Inflammatory macrophage treated with lipopolysaccharide for 1 hour (primary cell): ENCODE measurements around the gene NIM1K.
"Not testable (repeated sequence)": the region's sequence is repeated elsewhere in the genome, so short reads cannot be mapped to it uniquely, and the experiment has no call there.

ENCODE experiments used
- DNase-seq, 2 donors: peaks; one replicate each; pipeline ENCODE4 v3.0.0-alpha.2; 2020 to 2022

The NIM1K gene

GRCh38 chr5:43191740-43192557 lies at the start of gene NIM1K:
TSS of gene NIM1K (plus strand) at chr5:43192225. CDS start at chr5:43245776, 53,551 bp downstream.
- peak; percentile 17 to 25 for DNase-seq

GRCh38 chr5:43145071-43145470 lies 47.0 kb upstream of the NIM1K start:
- no peak for DNase-seq

- no peak for DNase-seq
Measured at GRCh38 chr5:43146958-43147357, 45.1 kb upstream of the NIM1K start.

GRCh38 chr5:43148417-43148816 lies 43.6 kb upstream of the NIM1K start:
- DNase-seq: no peak

GRCh38 chr5:43149231-43149630 lies 42.8 kb upstream of the NIM1K start:
- no peak for DNase-seq

- DNase-seq: no peak
Measured at GRCh38 chr5:43150075-43150474, 42.0 kb upstream of the NIM1K start.

- no peak for DNase-seq
Measured at GRCh38 chr5:43150748-43151147, 41.3 kb upstream of the NIM1K start.

- DNase-seq: no peak
Measured at GRCh38 chr5:43152946-43153345, 39.1 kb upstream of the NIM1K start.

- no peak for DNase-seq
Measured at GRCh38 chr5:43154469-43154868, 37.6 kb upstream of the NIM1K start.

- DNase-seq: no peak
Measured at GRCh38 chr5:43155394-43156096, 36.5 kb upstream of the NIM1K start.

- DNase-seq: peak in 1 of 2 donors; percentile 1
Measured at GRCh38 chr5:43156388-43156787, 35.6 kb upstream of the NIM1K start.

- no peak for DNase-seq
Measured at GRCh38 chr5:43157068-43157467, 35.0 kb upstream of the NIM1K start.

GRCh38 chr5:43161244-43161643 lies 30.8 kb upstream of the NIM1K start:
- DNase-seq: no peak

GRCh38 chr5:43164801-43165200 lies 27.2 kb upstream of the NIM1K start:
- DNase-seq: not testable (repeated sequence)

- no peak for DNase-seq
Measured at GRCh38 chr5:43165323-43165722, 26.7 kb upstream of the NIM1K start.

- no peak for DNase-seq
Measured at GRCh38 chr5:43168175-43168574, 23.9 kb upstream of the NIM1K start.

- no peak for DNase-seq
Measured at GRCh38 chr5:43171451-43171850, 20.6 kb upstream of the NIM1K start.

GRCh38 chr5:43171926-43172325 lies 20.1 kb upstream of the NIM1K start:
- no peak for DNase-seq

GRCh38 chr5:43172779-43173178 lies 19.2 kb upstream of the NIM1K start:
- no peak for DNase-seq

- no peak for DNase-seq
Measured at GRCh38 chr5:43174586-43174985, 17.4 kb upstream of the NIM1K start.

GRCh38 chr5:43179836-43180235 lies 12.2 kb upstream of the NIM1K start:
- DNase-seq: no peak

- no peak for DNase-seq
Measured at GRCh38 chr5:43182421-43182820, 9.6 kb upstream of the NIM1K start.

- DNase-seq: not testable (repeated sequence)
Measured at GRCh38 chr5:43183101-43183500, 8.9 kb upstream of the NIM1K start.
